Measurements from ENCODE around the gene PDZD2.

PDZD2 gene

GRCh38 chr5:32043105-32043504, 404.2 kb downstream of the PDZD2 start:
- DNase-seq (ENCODE audit: insufficient read length, low spot score) (no peak), FAIRE-seq (no peak)
- no peak for TF ChIP-seq CTCF (IDR thresholded peaks at IDR 0.05; ENCODE audit: insufficient read depth, missing control alignments)

DNA sequence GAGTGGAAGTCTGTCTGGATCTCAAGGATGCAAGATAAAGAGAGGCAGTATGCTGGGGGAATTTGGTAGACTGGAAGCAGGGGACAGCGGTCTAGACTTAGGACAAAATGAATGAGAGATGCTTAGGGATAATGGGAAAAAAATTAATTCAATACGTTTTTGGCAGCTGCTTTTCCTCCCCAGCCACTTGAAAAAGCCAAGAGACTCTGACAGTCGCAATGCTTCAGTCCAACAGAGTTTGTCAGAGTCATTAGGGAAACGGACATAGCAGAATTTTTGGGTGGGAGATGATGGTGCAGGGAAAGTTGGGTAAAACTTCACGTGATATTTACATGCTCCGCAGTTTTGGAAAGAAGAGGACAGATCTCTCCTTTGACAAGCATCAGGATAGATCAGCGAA, 405.5 kb downstream of the PDZD2 start:
- DNase-seq (ENCODE audit: insufficient read length, low spot score) (no peak), FAIRE-seq (peak; percentile 82)
- no peak for TF ChIP-seq CTCF (IDR thresholded peaks at IDR 0.05; ENCODE audit: insufficient read depth, missing control alignments)

DNA sequence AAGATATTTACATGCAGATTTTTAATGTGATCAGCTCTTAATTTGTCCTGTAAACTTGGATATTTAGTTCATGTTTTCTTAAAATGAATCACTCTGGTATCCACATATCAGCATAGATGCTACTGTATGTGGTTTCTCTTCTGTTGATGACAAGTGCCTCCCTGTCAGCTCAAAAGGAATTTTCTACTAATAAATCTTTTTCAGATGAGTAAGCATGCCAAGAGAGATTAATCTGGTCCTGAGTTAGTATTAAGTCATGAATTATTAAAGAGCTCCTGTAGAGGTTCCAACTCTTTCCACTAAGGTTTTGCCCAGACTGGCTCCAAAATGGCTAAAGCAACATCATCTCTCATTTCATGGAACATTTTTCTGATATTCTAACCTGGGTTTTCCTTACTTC, 406.0 kb downstream of the PDZD2 start:
- no peak for DNase-seq (ENCODE audit: insufficient read length, low spot score)
- TF ChIP-seq CTCF (IDR thresholded peaks at IDR 0.05; ENCODE audit: insufficient read depth, missing control alignments): no peak
- no peak for FAIRE-seq

DNA sequence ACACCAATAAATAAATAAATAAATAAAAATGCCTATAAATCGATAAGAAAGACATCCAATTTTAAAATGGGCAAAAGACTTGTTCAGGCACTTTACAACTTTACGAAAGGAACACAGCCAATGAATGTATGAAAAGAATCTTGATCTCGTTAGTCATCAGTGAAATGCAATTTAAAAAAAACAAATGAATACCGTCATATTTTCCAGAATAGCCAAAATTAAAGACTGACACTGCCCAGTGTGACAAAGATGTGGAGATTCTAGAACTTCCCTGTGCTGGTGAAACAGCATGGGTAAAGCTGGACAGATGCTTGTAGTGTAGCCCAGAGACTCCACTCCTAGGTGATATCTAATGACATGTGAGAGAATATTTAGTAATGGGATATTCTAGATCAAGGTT, 408.1 kb downstream of the PDZD2 start:
- DNase-seq (ENCODE audit: insufficient read length, low spot score): no peak
- FAIRE-seq: no peak
- no peak for TF ChIP-seq CTCF (IDR thresholded peaks at IDR 0.05; ENCODE audit: insufficient read depth, missing control alignments)

- FAIRE-seq (no peak), DNase-seq (ENCODE audit: insufficient read length, low spot score) (no peak)
- no peak for TF ChIP-seq CTCF (IDR thresholded peaks at IDR 0.05; ENCODE audit: insufficient read depth, missing control alignments)
Measured at GRCh38 chr5:32051796-32052195, 412.9 kb downstream of the PDZD2 start.

GRCh38 chr5:32055891-32056866, 417.2 kb downstream of the PDZD2 start:
- TF ChIP-seq CTCF (IDR thresholded peaks at IDR 0.05; ENCODE audit: insufficient read depth, missing control alignments): no peak
- DNase-seq (ENCODE audit: insufficient read length, low spot score) (no peak), FAIRE-seq (no peak)

Measured in D721Med (cell line).